Liver (tissue), 9 donors: ENCODE data around the gene DNAH8. TPM values are rescaled to one million over a fixed set of nuclear protein-coding genes. Genes with fewer than 3 reads are reported as not detected.

Source experiments
- DNase-seq: peaks from one replicate; pipeline ENCODE4 v3.0.0-alpha.2; 2017; ENCODE audit warnings: low spot score
- H3K27ac ChIP-seq, 2 donors: one replicate each; pipeline ENCODE4 v1.7.0; 2013; ENCODE audit warnings: inconsistent platforms in 2 of 2, low read length in 2 of 2, control low read depth in 1 of 2, low read depth in 1 of 2, mild to moderate bottlenecking in 1 of 2
- H3K27me3 ChIP-seq, 4 donors: one replicate each; pipeline versions ENCODE4 v1.6.1 to v1.7.0; 2013; ENCODE audit warnings: low read length in 3 of 4, inconsistent platforms in 1 of 4, mild to moderate bottlenecking in 1 of 4, moderate library complexity in 1 of 4; ENCODE audit not compliant: control insufficient read depth in 4 of 4, insufficient read depth in 4 of 4
- H3K36me3 ChIP-seq, 4 donors: one replicate each; pipeline versions ENCODE4 v1.6.1 to v1.7.0; 2013; ENCODE audit warnings: low read length in 3 of 4, mild to moderate bottlenecking in 3 of 4, low read depth in 1 of 4, moderate library complexity in 1 of 4; ENCODE audit not compliant: control insufficient read depth in 4 of 4, insufficient read depth in 3 of 4
- H3K4me1 ChIP-seq, 4 donors: one replicate each; pipeline versions ENCODE4 v1.6.1 to v1.7.0; 2013; ENCODE audit warnings: low read length in 3 of 4, mild to moderate bottlenecking in 3 of 4, moderate library complexity in 1 of 4; ENCODE audit not compliant: control insufficient read depth in 4 of 4, insufficient read depth in 4 of 4
- H3K4me3 ChIP-seq, 3 donors: one replicate each; pipeline versions ENCODE4 v1.6.1 to v1.7.0; 2013; ENCODE audit warnings: low read length in 3 of 3, control low read depth in 1 of 3, low read depth in 1 of 3, mild to moderate bottlenecking in 1 of 3
- H3K9ac ChIP-seq, 2 donors: one replicate each; pipeline ENCODE4 v1.7.0; 2013; ENCODE audit warnings: low read length in 2 of 2, mild to moderate bottlenecking in 2 of 2, moderate library complexity in 2 of 2, control low read depth in 1 of 2, low read depth in 1 of 2
- H3K9me3 ChIP-seq, 4 donors: one replicate each; pipeline versions ENCODE4 v1.6.1 to v1.7.0; 2013; ENCODE audit warnings: low read length in 3 of 4; ENCODE audit not compliant: control insufficient read depth in 4 of 4
- EGR1 ChIP-seq, 2 donors: IDR thresholded peaks; 2 replicates each; pipeline ENCODE4 v1.6.1; 2016 to 2018; ENCODE audit warnings: antibody characterized with exemption in 2 of 2, low read depth in 2 of 2
- FOXA1 ChIP-seq: IDR thresholded peaks from 2 replicates; pipeline ENCODE4 v1.6.1; 2016; ENCODE audit warnings: antibody characterized with exemption
- FOXA2 ChIP-seq: IDR thresholded peaks from 2 replicates; pipeline ENCODE4 v1.6.1; 2016; ENCODE audit warnings: antibody characterized with exemption
- GABPA ChIP-seq, 2 donors: IDR thresholded peaks in 1 of 2; conservative IDR thresholded peaks in 1 of 2; 2 replicates each; pipeline ENCODE4 v1.6.1; 2016; ENCODE audit warnings: antibody characterized with exemption in 2 of 2, mild to moderate bottlenecking in 1 of 2, moderate library complexity in 1 of 2
- HNF4A ChIP-seq, 2 donors: conservative IDR thresholded peaks; 2 replicates each; pipeline ENCODE4 v1.6.1; 2016; ENCODE audit warnings: antibody characterized with exemption in 2 of 2, mild to moderate bottlenecking in 2 of 2
- HNF4G ChIP-seq: IDR thresholded peaks from 2 replicates; pipeline ENCODE4 v1.6.1; 2016; ENCODE audit warnings: antibody characterized with exemption
- JUND ChIP-seq, 2 donors: IDR thresholded peaks; 2 replicates each; pipeline ENCODE4 v1.6.1; 2016; ENCODE audit warnings: antibody characterized with exemption in 2 of 2
- MAX ChIP-seq: IDR thresholded peaks from 2 replicates; pipeline ENCODE4 v1.6.1; 2016; ENCODE audit warnings: antibody characterized with exemption
- NR2F2 ChIP-seq: IDR thresholded peaks from 2 replicates; pipeline ENCODE4 v1.6.1; 2016; ENCODE audit warnings: antibody characterized with exemption
- RAD21 ChIP-seq, 2 donors: IDR thresholded peaks; 2 replicates each; pipeline ENCODE4 v1.6.1; 2016; ENCODE audit warnings: antibody characterized with exemption in 2 of 2, mild to moderate bottlenecking in 2 of 2
- RXRA ChIP-seq, 2 donors: IDR thresholded peaks; 2 replicates each; pipeline ENCODE4 v1.6.1; 2017 to 2018; ENCODE audit warnings: antibody characterized with exemption in 2 of 2, mild to moderate bottlenecking in 1 of 2
- TAF1 ChIP-seq: conservative IDR thresholded peaks from 2 replicates; pipeline ENCODE4 v1.6.1; 2016; ENCODE audit warnings: antibody characterized with exemption, mild to moderate bottlenecking
- YY1 ChIP-seq: IDR thresholded peaks from 2 replicates; pipeline ENCODE4 v1.6.1; 2016; ENCODE audit warnings: antibody characterized with exemption, mild to moderate bottlenecking
- WGBS: extraction: QIAGEN DNeasy Blood & Tissue Kit; methylation state at CpG from one replicate; pipeline ENCODE4 v1.1.7; 2013; 5-methylcytosine and 5-hydroxymethylcytosine counted together
- polyA plus RNA-seq, 2 donors: library from polyadenylated mRNA; stranded (reverse) in 1 of 2; unstranded in 1 of 2; fragments of 200-250 nt in 1 of 2; fragments of >200 nt in 1 of 2; fragmentation: Nextera tagmentation in 1 of 2; extraction: Ambion mirVana in 1 of 2; gene quantifications; one replicate each; pipeline versions ENCODE4 v1.2.1 to v1.2.3, GENCODE V29; 2013 to 2015
- total RNA-seq, 2 donors: library from RNA; depleted of rRNA; stranded (reverse); fragments of >200 nt; gene quantifications; one replicate each; pipeline ENCODE4 v1.2.3, GENCODE V29; 2014
- TF ChIP-seq, protein P1 (sequence below): fragments of 150-350 bp; IDR thresholded peaks from 2 replicates; pipeline ENCODE4 v1.5.1; 2017; ENCODE audit warnings: improper control_type of control experiment, low read depth, low read length; ENCODE audit not compliant: missing input control
- TF ChIP-seq, protein P2 (sequence below): IDR thresholded peaks from 2 replicates; pipeline ENCODE4 v1.6.1; 2016; ENCODE audit warnings: antibody characterized with exemption, mild to moderate bottlenecking
- TF ChIP-seq, protein P3 (sequence below): IDR thresholded peaks from 2 replicates; pipeline ENCODE4 v1.6.1; 2016; ENCODE audit warnings: antibody characterized with exemption
- donor health status: healthy.
- donor health status: healthy.
- donor health status: healthy.
- donor health status: healthy.
- donor health status: healthy.

DNAH8 gene
- total and polyA plus RNA-seq, 4 donors = under 0.01 to 0.05 TPM; not detected in 2

DNA sequence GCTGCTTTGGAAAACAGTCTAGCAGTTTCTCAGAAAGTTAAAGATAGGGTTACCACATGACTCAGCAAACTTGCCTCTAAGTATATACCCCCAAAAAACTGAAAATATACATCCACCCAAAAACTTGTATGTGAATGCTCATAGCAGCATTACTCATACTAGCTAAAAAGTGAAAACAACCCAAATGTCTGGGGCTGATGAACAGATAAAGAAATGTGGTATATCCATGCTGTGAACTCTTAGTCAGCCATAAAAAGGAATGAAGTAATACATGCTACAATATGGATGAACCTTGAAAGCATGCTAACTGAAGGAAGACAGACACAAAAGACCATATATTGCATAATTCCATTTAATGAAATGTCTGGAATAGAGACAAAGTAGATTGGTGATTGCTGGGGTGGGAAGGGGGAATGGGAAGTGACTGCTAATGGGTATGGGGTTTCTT is 253.6 kb downstream of the DNAH8 start (continued):
- TF ChIP-seq, protein P1, sequence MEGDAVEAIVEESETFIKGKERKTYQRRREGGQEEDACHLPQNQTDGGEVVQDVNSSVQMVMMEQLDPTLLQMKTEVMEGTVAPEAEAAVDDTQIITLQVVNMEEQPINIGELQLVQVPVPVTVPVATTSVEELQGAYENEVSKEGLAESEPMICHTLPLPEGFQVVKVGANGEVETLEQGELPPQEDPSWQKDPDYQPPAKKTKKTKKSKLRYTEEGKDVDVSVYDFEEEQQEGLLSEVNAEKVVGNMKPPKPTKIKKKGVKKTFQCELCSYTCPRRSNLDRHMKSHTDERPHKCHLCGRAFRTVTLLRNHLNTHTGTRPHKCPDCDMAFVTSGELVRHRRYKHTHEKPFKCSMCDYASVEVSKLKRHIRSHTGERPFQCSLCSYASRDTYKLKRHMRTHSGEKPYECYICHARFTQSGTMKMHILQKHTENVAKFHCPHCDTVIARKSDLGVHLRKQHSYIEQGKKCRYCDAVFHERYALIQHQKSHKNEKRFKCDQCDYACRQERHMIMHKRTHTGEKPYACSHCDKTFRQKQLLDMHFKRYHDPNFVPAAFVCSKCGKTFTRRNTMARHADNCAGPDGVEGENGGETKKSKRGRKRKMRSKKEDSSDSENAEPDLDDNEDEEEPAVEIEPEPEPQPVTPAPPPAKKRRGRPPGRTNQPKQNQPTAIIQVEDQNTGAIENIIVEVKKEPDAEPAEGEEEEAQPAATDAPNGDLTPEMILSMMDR = no peak

GRCh38 chr6:38973178-38974057 is 258.3 kb downstream of the DNAH8 start:
- Histone ChIP-seq H3K36me3 (no peaks in the 10 kb centered on the region), H3K27ac (no peak overlapping the region), H3K9ac (no peak overlapping the region), H3K27me3 (peaks cover 0 to 6% (median 0%) of the 10 kb centered on the region in 4 donors), H3K4me3 (no peak overlapping the region), H3K4me1 (peaks cover 4 to 12% (median 7%) of the 10 kb centered on the region in 4 donors), H3K9me3 (no peaks in the 10 kb centered on the region)
- WGBS = 70% methylated on average over 8 of the region's 8 CpGs
- DNase-seq = no peak
- TF ChIP-seq FOXA2 (no peak), RXRA (IDR thresholded peaks at IDR 0.05) (peak in 1 of 2 donors; percentile 12), HNF4A (conservative IDR thresholded peaks at IDR 0.05) (peak; percentile 6 to 10), HNF4G (no peak), RAD21 (IDR thresholded peaks at IDR 0.05) (peak; percentile 88 to 93)
- TF ChIP-seq, protein P1 = peak; percentile 74

GRCh38 chr6:38974389-38975151 is 259.5 kb downstream of the DNAH8 start:
- H3K36me3 ChIP-seq = no peaks in the 10 kb centered on the region
- DNase-seq = no peak
- H3K9me3 ChIP-seq = no peaks in the 10 kb centered on the region
- peaks cover 0 to 6% (median 0%) of the 10 kb centered on the region in 4 donors for H3K27me3 ChIP-seq
- H3K4me3 ChIP-seq = no peak overlapping the region
- H3K9ac ChIP-seq = no peak overlapping the region
- peaks cover 4 to 12% (median 7%) of the 10 kb centered on the region in 4 donors for H3K4me1 ChIP-seq
- 60% methylated on average over 7 of the region's 7 CpGs for WGBS
- no peak overlapping the region for H3K27ac ChIP-seq
- TF ChIP-seq FOXA2 = peak; percentile 14
- TF ChIP-seq, protein P2, sequence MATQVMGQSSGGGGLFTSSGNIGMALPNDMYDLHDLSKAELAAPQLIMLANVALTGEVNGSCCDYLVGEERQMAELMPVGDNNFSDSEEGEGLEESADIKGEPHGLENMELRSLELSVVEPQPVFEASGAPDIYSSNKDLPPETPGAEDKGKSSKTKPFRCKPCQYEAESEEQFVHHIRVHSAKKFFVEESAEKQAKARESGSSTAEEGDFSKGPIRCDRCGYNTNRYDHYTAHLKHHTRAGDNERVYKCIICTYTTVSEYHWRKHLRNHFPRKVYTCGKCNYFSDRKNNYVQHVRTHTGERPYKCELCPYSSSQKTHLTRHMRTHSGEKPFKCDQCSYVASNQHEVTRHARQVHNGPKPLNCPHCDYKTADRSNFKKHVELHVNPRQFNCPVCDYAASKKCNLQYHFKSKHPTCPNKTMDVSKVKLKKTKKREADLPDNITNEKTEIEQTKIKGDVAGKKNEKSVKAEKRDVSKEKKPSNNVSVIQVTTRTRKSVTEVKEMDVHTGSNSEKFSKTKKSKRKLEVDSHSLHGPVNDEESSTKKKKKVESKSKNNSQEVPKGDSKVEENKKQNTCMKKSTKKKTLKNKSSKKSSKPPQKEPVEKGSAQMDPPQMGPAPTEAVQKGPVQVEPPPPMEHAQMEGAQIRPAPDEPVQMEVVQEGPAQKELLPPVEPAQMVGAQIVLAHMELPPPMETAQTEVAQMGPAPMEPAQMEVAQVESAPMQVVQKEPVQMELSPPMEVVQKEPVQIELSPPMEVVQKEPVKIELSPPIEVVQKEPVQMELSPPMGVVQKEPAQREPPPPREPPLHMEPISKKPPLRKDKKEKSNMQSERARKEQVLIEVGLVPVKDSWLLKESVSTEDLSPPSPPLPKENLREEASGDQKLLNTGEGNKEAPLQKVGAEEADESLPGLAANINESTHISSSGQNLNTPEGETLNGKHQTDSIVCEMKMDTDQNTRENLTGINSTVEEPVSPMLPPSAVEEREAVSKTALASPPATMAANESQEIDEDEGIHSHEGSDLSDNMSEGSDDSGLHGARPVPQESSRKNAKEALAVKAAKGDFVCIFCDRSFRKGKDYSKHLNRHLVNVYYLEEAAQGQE = no peak
- no peak for TF ChIP-seq NR2F2
- no peak for TF ChIP-seq HNF4G
- TF ChIP-seq RAD21 (IDR thresholded peaks at IDR 0.05) = peak; percentile 6 to 11
- TF ChIP-seq, protein P3, sequence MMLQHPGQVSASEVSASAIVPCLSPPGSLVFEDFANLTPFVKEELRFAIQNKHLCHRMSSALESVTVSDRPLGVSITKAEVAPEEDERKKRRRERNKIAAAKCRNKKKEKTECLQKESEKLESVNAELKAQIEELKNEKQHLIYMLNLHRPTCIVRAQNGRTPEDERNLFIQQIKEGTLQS = no peak
- TF ChIP-seq HNF4A (conservative IDR thresholded peaks at IDR 0.05) = peak in 1 of 2 donors; percentile 61
- peak; percentile 73 to 90 for TF ChIP-seq JUND (IDR thresholded peaks at IDR 0.05)
- TF ChIP-seq EGR1 (IDR thresholded peaks at IDR 0.05; ENCODE audit: low read depth in 2 of 2) = no peak
- no peak for TF ChIP-seq TAF1
- TF ChIP-seq MAX = no peak
- TF ChIP-seq, protein P1 = no peak
- no peak for TF ChIP-seq FOXA1
- peak in 1 of 2 donors; percentile 69 for TF ChIP-seq RXRA (IDR thresholded peaks at IDR 0.05)
- peak; percentile 18 for TF ChIP-seq YY1
- TF ChIP-seq GABPA (IDR thresholded peaks at IDR 0.05 in 1 of 2, conservative IDR thresholded peaks at IDR 0.05 in 1 of 2) = no peak
